GM21526 (cell line): ENCODE results near the gene RIT1.
"Not testable (repeated sequence)": the region's sequence is repeated elsewhere in the genome, so short reads cannot be mapped to it uniquely, and the experiment has no call there.

Source experiments
- ATAC-seq: cut with Tn5 transposase; IDR thresholded peaks from one replicate; pipeline ENCODE4 v1.9.1; 2021; ENCODE audit warnings: moderate library complexity; ENCODE audit not compliant: unreplicated experiment, low FRiP score

Gene RIT1

DNA sequence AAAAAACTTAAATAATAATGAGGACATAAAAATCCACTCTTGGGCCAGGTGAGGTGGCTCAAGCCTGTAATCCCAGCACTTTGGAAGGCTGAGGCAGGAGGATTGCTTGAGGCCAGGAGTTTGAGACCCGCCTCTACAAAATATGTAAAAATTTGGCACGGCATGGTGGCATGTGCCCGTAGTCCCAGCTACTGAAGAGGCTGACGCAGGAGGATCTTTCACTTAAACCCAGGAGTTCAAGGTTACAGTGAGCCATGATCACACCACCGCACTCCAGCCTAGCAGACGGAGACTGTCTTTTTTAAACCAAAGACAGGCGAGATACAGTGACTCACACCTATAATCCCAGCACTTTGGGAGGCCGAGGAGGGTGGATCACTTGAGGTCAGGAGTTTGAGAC, 14.7 kb downstream of the RIT1 start:
- ATAC-seq: not testable (repeated sequence)

DNA sequence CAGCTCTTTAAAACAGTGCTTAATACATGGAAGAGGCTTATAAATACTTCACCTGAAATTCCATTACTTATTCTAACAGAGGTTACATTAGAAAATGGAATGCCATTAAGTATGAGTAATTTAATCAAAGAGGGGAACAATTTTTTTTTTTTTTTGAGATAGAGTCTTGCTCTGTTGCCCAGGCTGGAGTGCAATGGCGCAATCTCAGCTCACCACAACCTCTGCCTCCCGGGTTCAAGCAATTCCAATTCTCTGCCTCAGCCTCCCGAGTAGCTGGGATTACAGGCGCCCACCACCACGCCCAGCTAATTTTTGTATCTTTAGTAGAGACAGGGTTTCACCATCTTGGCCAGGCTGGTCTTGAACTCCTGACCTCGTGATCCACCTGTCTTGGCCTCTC, 15.5 kb downstream of the RIT1 start:
- not testable (repeated sequence) for ATAC-seq

DNA sequence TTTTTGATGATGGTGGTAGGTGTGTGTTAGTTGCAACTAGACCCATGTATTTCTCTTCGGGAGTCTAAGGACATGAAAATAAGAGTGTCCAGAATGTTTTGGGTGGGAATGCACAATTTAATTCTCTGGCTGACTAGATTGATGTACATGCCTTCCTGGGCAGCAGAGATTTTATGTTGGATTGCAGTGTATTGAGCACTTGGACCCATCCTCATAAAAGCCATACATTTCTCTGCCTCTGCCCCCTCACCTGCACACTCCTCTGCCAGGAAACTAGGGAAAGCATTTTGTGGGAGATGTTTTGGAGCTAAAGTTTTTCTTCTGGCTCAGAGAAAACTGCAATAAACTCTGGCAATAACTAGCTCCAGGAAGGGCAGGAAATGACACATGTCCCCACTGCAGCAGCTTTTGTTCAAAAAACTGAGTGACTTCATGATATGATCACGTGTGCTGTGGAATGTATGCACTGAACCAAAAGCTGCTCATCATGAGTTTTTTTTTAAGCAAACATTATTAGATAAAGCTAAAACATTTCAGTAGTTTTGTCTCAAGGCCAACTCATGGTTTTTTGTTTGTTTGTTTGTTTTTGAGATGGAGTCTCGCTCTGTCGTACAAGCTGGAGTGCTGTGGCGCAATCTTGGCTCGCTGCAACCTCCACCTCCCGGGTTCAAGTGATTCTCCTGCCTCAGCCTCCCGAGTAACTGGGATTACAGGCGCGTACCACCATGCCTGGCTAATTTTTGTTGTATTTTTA, 17.6 kb downstream of the RIT1 start:
- ATAC-seq: no peak

- no peak for ATAC-seq
Observed at GRCh38 chr1:155892796-155893195, 18.4 kb downstream of the RIT1 start.

GRCh38 chr1:155890251-155890650, 20.9 kb downstream of the RIT1 start:
- no peak for ATAC-seq

DNA sequence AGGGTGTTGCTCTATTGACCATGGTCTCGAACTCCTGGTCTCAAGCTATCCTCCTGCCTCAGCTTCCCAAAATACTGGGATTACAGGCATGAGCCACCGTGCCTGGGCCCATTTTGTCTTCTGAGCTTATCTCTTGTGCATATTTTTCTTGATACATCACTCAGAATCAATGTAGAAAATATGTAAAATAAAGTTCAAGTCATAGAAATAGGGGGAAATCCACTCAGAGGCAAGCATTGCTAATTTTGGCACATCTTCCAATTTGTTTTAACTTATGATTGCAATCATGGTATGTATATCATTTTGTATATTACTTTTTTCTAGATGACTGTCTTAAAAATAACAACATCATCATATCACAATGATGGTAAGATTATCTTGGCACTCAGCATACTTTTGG, 21.6 kb downstream of the RIT1 start:
- ATAC-seq: no peak

DNA sequence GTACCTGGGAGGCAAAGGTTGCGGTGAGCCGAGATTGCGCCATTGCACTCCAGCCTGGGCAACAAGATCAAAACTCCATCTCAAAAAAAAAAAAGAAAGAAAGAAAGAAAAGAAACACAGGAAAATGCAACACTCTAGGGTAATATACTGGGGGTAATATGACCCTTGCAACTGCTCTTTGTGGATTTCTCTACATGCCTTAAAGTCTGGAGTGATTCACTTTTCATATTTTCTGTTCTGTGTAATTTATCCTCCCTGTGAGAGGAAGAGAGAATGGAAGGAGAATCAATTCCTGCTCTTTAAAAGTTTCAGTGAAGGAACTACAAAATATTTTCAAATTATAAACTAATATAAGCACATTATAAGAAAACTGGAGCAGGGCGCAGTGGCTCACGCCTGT, 22.7 kb downstream of the RIT1 start:
- no peak for ATAC-seq

- ATAC-seq: no peak
Observed at GRCh38 chr1:155884982-155885381, 26.2 kb downstream of the RIT1 start.

DNA sequence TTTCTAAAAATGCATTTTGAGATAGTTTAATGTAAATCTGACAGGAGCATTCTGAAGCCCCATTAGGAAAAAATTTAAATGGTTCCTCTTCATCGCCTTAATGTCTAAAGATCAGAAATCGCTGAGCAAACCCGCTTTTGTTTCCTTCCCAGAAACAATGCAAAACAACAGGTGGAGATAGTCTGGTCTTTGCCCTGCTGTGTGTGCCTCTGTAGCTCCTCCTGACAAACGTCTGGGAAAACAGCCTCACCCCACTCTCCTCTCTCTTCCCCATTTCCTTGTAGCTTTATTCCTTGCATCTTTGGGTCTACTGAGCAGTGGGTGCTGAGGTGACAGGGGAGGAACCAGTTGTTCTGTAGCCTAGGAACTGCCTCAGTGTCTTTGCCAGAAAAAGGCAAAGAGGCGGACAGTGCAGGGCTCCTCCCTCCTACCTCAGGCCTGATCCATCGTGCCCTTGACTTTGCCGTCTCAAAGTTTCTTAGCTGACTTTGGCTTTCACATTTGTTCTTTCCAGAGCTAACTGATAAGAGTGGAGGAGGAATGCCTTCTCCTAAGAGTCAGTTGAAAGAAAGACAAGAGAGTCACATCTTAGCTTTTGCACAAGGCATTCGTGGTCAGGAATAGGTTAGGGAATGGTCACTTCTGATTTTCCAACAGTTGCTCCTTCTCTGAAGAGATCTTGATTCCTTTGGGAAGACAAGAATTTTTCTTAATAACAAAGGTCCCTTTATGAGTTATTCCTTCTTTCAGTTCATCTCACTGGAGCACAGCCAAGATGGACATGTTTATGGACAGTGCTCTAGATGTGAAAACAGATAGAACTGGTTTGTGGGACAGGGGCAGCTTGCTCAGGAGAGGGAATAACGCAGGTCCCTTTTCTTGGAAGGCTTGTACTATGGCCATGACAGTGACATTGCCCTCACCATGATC, 26.9 kb downstream of the RIT1 start:
- no peak for ATAC-seq

DNA sequence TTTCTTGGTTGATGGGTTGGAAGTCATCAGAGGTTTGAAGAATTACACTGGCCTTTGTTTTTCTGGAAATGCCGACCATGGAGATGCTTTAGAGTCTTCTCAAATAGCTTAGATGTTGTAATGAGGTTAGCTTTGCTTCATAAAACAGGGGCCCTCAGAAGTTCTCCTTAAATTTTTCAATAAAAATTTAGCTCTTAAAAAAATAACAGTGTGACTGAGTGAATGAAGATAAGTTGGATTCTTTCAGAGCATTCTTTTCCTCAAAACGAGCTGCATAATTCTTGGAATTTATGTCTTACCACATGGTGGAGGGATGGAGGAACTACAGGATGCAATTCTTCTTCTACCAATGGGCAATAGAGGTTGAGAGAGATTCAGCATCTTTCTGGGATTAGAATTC, 28.4 kb downstream of the RIT1 start:
- ATAC-seq: no peak

- ATAC-seq: no peak
Observed at GRCh38 chr1:155882235-155882634, 28.9 kb downstream of the RIT1 start.

- ATAC-seq: no peak
Observed at GRCh38 chr1:155880950-155881349, 30.2 kb downstream of the RIT1 start.

GRCh38 chr1:155880251-155880650, 30.9 kb downstream of the RIT1 start:
- no peak for ATAC-seq

GRCh38 chr1:155877945-155878344, 33.2 kb downstream of the RIT1 start:
- ATAC-seq: no peak

- ATAC-seq: no peak
Observed at GRCh38 chr1:155873860-155874259, 37.3 kb downstream of the RIT1 start.

- ATAC-seq: no peak
Observed at GRCh38 chr1:155872527-155872926, 38.6 kb downstream of the RIT1 start.

- ATAC-seq: no peak
Observed at GRCh38 chr1:155871390-155871789, 39.8 kb downstream of the RIT1 start.

DNA sequence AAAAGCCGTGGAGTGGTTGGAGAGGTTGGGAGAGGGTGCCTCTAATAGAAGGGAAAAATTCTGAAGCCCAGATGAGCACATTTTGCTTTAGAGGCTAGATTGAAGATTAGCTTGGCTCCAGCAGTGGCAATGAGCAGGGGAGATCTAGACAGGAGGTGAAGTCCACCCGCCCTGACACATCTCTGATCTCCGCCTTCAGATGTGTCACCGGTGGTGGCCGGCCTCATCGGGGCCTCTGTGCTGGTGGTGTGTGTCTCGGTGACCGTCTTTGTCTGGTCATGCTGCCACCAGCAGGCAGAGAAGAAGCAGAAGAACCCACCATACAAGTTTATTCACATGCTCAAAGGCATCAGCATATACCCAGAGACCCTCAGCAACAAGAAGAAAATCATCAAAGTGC, 43.4 kb downstream of the RIT1 start:
- no peak for ATAC-seq

GRCh38 chr1:155864393-155864792, 46.8 kb downstream of the RIT1 start:
- ATAC-seq: no peak

DNA sequence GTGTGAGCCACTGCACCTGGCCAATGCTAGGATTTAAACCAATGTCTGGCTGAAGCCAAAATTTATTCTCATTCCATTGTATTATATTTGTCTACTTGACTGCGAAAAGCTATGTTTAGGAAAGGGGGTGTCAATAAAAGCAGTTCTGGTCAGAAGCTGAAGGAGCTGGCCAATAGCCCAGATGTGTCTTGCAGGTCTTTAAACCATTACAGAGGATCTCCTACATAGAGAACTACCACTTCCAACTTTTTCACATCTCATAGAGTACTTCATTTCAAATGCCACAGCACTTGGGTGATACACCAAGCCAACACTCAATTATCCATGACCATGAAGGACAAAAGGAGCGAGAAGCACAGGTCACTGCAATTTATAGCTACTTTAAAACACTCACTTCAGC, 49.3 kb downstream of the RIT1 start:
- no peak for ATAC-seq

GRCh38 chr1:155860970-155861510, 50.1 kb downstream of the RIT1 start:
- ATAC-seq: no peak
